Measurements from ENCODE around the gene RBM20. TPM values are rescaled to one million over a fixed set of nuclear protein-coding genes. Genes with fewer than 3 reads are reported as not detected.

Gene RBM20
- polyA plus RNA-seq, 2 of the 4 experiments (the other 2 are of a cell fraction) = 1.5 to 1.8 TPM

DNA sequence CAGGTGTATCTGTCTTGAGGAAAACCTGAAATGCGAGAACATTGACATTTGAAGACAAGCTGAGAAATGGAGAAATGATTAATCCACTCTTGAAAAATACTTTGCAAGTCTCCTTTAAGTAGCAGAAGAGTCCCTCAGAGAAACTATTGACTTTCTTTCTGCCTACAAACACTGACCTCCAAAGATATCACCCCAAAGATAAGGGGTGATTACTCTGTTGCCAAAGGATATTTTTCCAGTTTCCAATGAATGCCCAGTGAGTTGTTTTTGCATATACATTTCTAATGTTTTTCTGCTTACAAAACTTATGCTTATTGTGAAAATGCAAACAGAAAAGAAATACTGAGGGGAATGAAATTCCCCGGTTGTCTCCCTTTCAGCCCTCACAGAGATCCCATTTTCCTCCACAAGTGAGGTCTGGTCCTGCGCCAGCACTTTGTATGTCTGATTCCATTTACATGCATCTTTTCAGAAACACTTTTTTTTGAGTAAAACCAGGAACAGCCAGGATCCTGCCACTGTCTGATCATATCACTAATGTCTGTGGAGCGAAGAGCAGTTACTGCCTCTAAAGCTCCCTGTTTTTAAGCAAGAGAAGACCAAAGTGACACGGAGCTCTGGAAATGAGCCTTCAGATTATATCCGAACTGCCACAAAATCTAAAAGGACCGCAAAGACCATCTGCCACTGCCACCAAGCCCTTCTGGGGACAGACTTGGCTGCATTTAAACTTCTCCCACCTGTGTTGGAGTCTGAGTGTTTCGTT, 144.7 kb downstream of the RBM20 start:
- no peaks in the 10 kb centered on the region for H3K9me3 ChIP-seq
- ChIA-PET POLR2A (no interaction called here), CTCF (no interaction called here)
- no peak overlapping the region for H3K4me3 ChIP-seq
- no peak for TF ChIP-seq EP300 (IDR thresholded peaks at IDR 0.05)
- no peak for TF ChIP-seq RARB (CRISPR knock-in tag; IDR thresholded peaks at IDR 0.05)
- no peak for TF ChIP-seq CEBPB (IDR thresholded peaks at IDR 0.05)
- no peak for TF ChIP-seq NR3C1 (IDR thresholded peaks at IDR 0.05)
- TF ChIP-seq KDM5A (IDR thresholded peaks at IDR 0.05) = no peak
- no peak for TF ChIP-seq JUNB (IDR thresholded peaks at IDR 0.05)
- TF ChIP-seq RNF2 (IDR thresholded peaks at IDR 0.05; ENCODE audit: borderline replicate concordance, low read depth) = no peak
- ATAC-seq (no peak), FAIRE-seq (no peak), DNase-seq (ENCODE audit: low read depth in 1 of 2, low spot score in 1 of 2) (no peak)
- H3K4me1 ChIP-seq = no peaks in the 10 kb centered on the region
- no peak overlapping the region for H3K4me2 ChIP-seq
- no peak overlapping the region for H3K27ac ChIP-seq
- WGBS (ENCODE audit: missing lambda C conversion rate) = 84% methylated on average over 8 of the region's 8 CpGs

- H3K4me3 ChIP-seq = no peak overlapping the region
- H3K4me1 ChIP-seq = no peaks in the 10 kb centered on the region
- H3K4me2 ChIP-seq = no peak overlapping the region
- no peak for ATAC-seq
- 80% methylated on average over 10 of the region's 10 CpGs for WGBS (ENCODE audit: missing lambda C conversion rate)
- CTCF ChIA-PET = no interaction called here
- POLR2A ChIA-PET = no interaction called here
- no peak for DNase-seq (ENCODE audit: low read depth in 1 of 2, low spot score in 1 of 2)
- TF ChIP-seq ZNF302 (CRISPR knock-in tag; IDR thresholded peaks at IDR 0.05) (no peak), ELK1 (IDR thresholded peaks at IDR 0.05; ENCODE audit: low read depth, low read length) (no peak), FOSL2 (IDR thresholded peaks at IDR 0.05) (no peak), FOSL2 (CRISPR knock-in tag; IDR thresholded peaks at IDR 0.05) (no peak), HOXB5 (CRISPR knock-in tag; IDR thresholded peaks at IDR 0.05) (no peak), SMC3 (IDR thresholded peaks at IDR 0.05) (no peak), CBX8 (IDR thresholded peaks at IDR 0.05) (no peak)
- TF ChIP-seq, protein P1, sequence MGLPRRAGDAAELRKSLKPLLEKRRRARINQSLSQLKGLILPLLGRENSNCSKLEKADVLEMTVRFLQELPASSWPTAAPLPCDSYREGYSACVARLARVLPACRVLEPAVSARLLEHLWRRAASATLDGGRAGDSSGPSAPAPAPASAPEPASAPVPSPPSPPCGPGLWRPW (IDR thresholded peaks at IDR 0.05) = no peak
- FAIRE-seq = no peak
- H3K9me3 ChIP-seq = no peaks in the 10 kb centered on the region
- no peak overlapping the region for H3K27ac ChIP-seq
These were observed 145.7 kb downstream of the RBM20 start for GRCh38 chr10:110789604-110790433.

- H3K27ac ChIP-seq = no peak overlapping the region
- FAIRE-seq = no peak
- no peak overlapping the region for H3K4me2 ChIP-seq
- no peak overlapping the region for H3K4me3 ChIP-seq
- CTCF ChIA-PET = interaction anchor here (0.9 kb wide), 1 partner anchor 13 kb away, joined by 3 read pairs; no protein-coding TSS in a partner anchor
- TF ChIP-seq NFE2L2 (conservative IDR thresholded peaks at IDR 0.05; ENCODE audit: low read length) (no peak), HOXB13 (CRISPR knock-in tag; IDR thresholded peaks at IDR 0.05; ENCODE audit: low read depth) (no peak), RCOR1 (IDR thresholded peaks at IDR 0.05; ENCODE audit: low read depth, low read length) (no peak), KDM5A (IDR thresholded peaks at IDR 0.05) (no peak), HOXB5 (CRISPR knock-in tag; IDR thresholded peaks at IDR 0.05) (no peak), ZNF302 (CRISPR knock-in tag; IDR thresholded peaks at IDR 0.05) (no peak), ESRRA (IDR thresholded peaks at IDR 0.05; ENCODE audit: borderline replicate concordance, low read length) (no peak), ELK1 (IDR thresholded peaks at IDR 0.05; ENCODE audit: low read depth, low read length) (no peak), RARB (CRISPR knock-in tag; IDR thresholded peaks at IDR 0.05) (no peak), ZFP36 (IDR thresholded peaks at IDR 0.05; ENCODE audit: borderline replicate concordance, partially characterized antibody) (no peak), POLR2A (IDR thresholded peaks at IDR 0.05; ENCODE audit: low read length) (no peak), JUNB (IDR thresholded peaks at IDR 0.05) (no peak), GATA3 (IDR thresholded peaks at IDR 0.05; ENCODE audit: borderline replicate concordance) (no peak), FOSL2 (IDR thresholded peaks at IDR 0.05) (no peak), FOSL2 (CRISPR knock-in tag; IDR thresholded peaks at IDR 0.05) (no peak)
- ATAC-seq = no peak
- DNase-seq (ENCODE audit: low read depth in 1 of 2, low spot score in 1 of 2) = no peak
- POLR2A ChIA-PET = no interaction called here
- H3K4me1 ChIP-seq = no peaks in the 10 kb centered on the region
- 71% methylated on average over 8 of the region's 8 CpGs for WGBS (ENCODE audit: missing lambda C conversion rate)
- no peaks in the 10 kb centered on the region for H3K9me3 ChIP-seq
These were observed 146.9 kb downstream of the RBM20 start for GRCh38 chr10:110790913-110791506.

Measured in A549 (cell line).